HepG2 (cell line): Measurements from ENCODE around the gene REC114. TPM values are rescaled to one million over a fixed set of nuclear protein-coding genes. Genes with fewer than 3 reads are reported as not detected.

Experiments
- ATAC-seq: fragments of 200-7000 bp; cut with Tn5 transposase; 3 replicates; pipeline ENCODE4 v1.9.1; 2020; ENCODE audit warnings: mild to moderate bottlenecking, moderate library complexity
- BruUV-seq: library from RNA; stranded (reverse); fragments of 400-500 nt; replicated peaks from 2 replicates; lab custom pipeline; 2021; lab: Mats Ljungman, UMichigan
- CTCF ChIA-PET: fragments of 300-600 bp; formaldehyde crosslinking; extraction: SDS; loops from one replicate; lab custom pipeline; 2021; ENCODE audit warnings: low total read pairs, inconsistent platforms, low intra/inter-chr PET ratio; lab: Yijun Ruan, JAX
- POLR2A ChIA-PET: fragments of 350-600 bp; sonication (Branson Sonifier 250); formaldehyde crosslinking; loops from one replicate; lab custom pipeline; 2020; ENCODE audit warnings: antibody characterized with exemption, inconsistent platforms; lab: Yijun Ruan, JAX
- DNase-seq: peaks from one replicate; pipeline ENCODE4 v3.0.0-alpha.2; 2015; ENCODE audit warnings: low spot score
- FAIRE-seq: peaks from 3 replicates; lab custom pipeline; 2011; peaks lifted over from hg19 to GRCh38; lab: Jason Lieb, UNC
- H2AFZ ChIP-seq: one replicate; pipeline ENCODE4 v1.6.1; 2011; ENCODE audit warnings: low read length, inconsistent platforms
- H3K27ac ChIP-seq: fragments of 300-600 bp; 3 replicates; pipeline ENCODE4 v1.8.0; 2011; ENCODE audit warnings: mixed run types, mild to moderate bottlenecking, mixed read lengths, low read length, inconsistent platforms; ENCODE audit not compliant: insufficient read depth; ENCODE audit errors: extremely low read length
- H3K27me3 ChIP-seq, 2 experiments: fragments of 200-600 bp in 1 of 2; 2 replicates in 1 of 2; 3 replicates in 1 of 2; pipeline versions ENCODE4 v1.6.0 to v1.8.0; 2011; ENCODE audit warnings: low read length in 2 of 2, mild to moderate bottlenecking in 2 of 2, moderate library complexity in 2 of 2, inconsistent platforms in 1 of 2; ENCODE audit not compliant: insufficient read depth in 2 of 2, control insufficient read depth in 1 of 2
- H3K36me3 ChIP-seq, 2 experiments: fragments of 200-600 bp in 1 of 2; replicated peaks in 1 of 2; 2 replicates in 1 of 2; 3 replicates in 1 of 2; pipeline versions ENCODE4 v1.5.1 to v1.8.0; 2011; ENCODE audit warnings: low read length in 2 of 2, inconsistent platforms in 1 of 2; ENCODE audit not compliant: insufficient read depth in 2 of 2, control insufficient read depth in 1 of 2
- H3K4me1 ChIP-seq: 2 replicates; pipeline ENCODE4 v1.5.1; 2012; ENCODE audit warnings: low read length, inconsistent platforms; ENCODE audit not compliant: insufficient read depth
- H3K4me2 ChIP-seq: 2 replicates; pipeline ENCODE4 v1.6.0; 2011; ENCODE audit warnings: low read depth, low read length, inconsistent platforms
- H3K4me3 ChIP-seq, 3 experiments: fragments of 200-600 bp in 1 of 3; sonication (generic), shearing (Covaris generic) in 1 of 3; replicated peaks in 1 of 3; 2 replicates each; pipeline ENCODE4 v1.5.1; 2011 to 2016; ENCODE audit warnings: low read length in 3 of 3, inconsistent platforms in 2 of 3, low read depth in 2 of 3, mild to moderate bottlenecking in 2 of 3, control low read depth in 1 of 3, mixed read lengths in 1 of 3; ENCODE audit not compliant: insufficient read depth in 1 of 3
- H3K79me2 ChIP-seq: one replicate; pipeline ENCODE4 v1.6.1; 2011; ENCODE audit warnings: low read length, inconsistent platforms; ENCODE audit not compliant: insufficient read depth
- H3K9ac ChIP-seq: 2 replicates; pipeline ENCODE4 v1.6.0; 2011; ENCODE audit warnings: mild to moderate bottlenecking, low read depth, low read length, inconsistent platforms; ENCODE audit not compliant: insufficient read depth
- H3K9me3 ChIP-seq: 2 replicates; pipeline ENCODE4 v1.5.1; 2012; ENCODE audit warnings: mild to moderate bottlenecking, low read length
- H4K20me1 ChIP-seq: 2 replicates; pipeline ENCODE4 v1.6.0; 2011; ENCODE audit warnings: inconsistent platforms, mild to moderate bottlenecking, low read length, moderate library complexity; ENCODE audit not compliant: insufficient read depth
- ATF7-NPFF ChIP-seq: sonication (generic); formaldehyde crosslinking; IDR thresholded peaks from 2 replicates; pipeline ENCODE4 v1.8.1; 2023; ENCODE audit warnings: mild to moderate bottlenecking, low read depth, missing genetic modification reagents, moderate library complexity
- GMEB2 ChIP-seq: IDR thresholded peaks from 2 replicates; pipeline ENCODE4 v1.6.1; 2016; ENCODE audit warnings: missing biosample characterization, missing genetic modification reagents, low read depth
- HOXA3 ChIP-seq: sonication (generic); formaldehyde crosslinking; IDR thresholded peaks from 2 replicates; pipeline ENCODE4 v1.5.0; 2020; ENCODE audit warnings: missing genetic modification reagents
- MNT ChIP-seq: fragments of 450-650 bp; IDR thresholded peaks from 2 replicates; pipeline ENCODE4 v1.6.1; 2016
- NFE2 ChIP-seq: sonication (generic); formaldehyde crosslinking; IDR thresholded peaks from 2 replicates; pipeline ENCODE4 v1.4.0; 2020; ENCODE audit warnings: missing genetic modification reagents
- NFKB2 ChIP-seq: sonication (generic); formaldehyde crosslinking; IDR thresholded peaks from 2 replicates; pipeline ENCODE4 v1.4.0; 2020; ENCODE audit warnings: missing genetic modification reagents, borderline replicate concordance
- ZBTB1 ChIP-seq: sonication (generic); formaldehyde crosslinking; IDR thresholded peaks from 2 replicates; pipeline ENCODE4 v1.4.0; 2020; ENCODE audit warnings: missing genetic modification reagents, borderline replicate concordance
- ZBTB10 ChIP-seq: sonication (generic); formaldehyde crosslinking; IDR thresholded peaks from 2 replicates; pipeline ENCODE4 v1.4.0; 2020; ENCODE audit warnings: missing genetic modification reagents, borderline replicate concordance
- ZBTB21 ChIP-seq: sonication (generic); formaldehyde crosslinking; IDR thresholded peaks from 2 replicates; pipeline ENCODE4 v1.4.0; 2020; ENCODE audit warnings: missing genetic modification reagents
- ZNF124 ChIP-seq: sonication (generic); formaldehyde crosslinking; IDR thresholded peaks from 2 replicates; pipeline ENCODE4 v1.4.0; 2020; ENCODE audit warnings: missing genetic modification reagents
- ZNF253 ChIP-seq: sonication (generic); formaldehyde crosslinking; IDR thresholded peaks from 2 replicates; pipeline ENCODE4 v1.8.0; 2022; ENCODE audit warnings: mild to moderate bottlenecking, missing genetic modification reagents, borderline replicate concordance
- ZNF605 ChIP-seq: sonication (generic); formaldehyde crosslinking; IDR thresholded peaks from 2 replicates; pipeline ENCODE4 v1.8.0; 2022; ENCODE audit warnings: mild to moderate bottlenecking, missing genetic modification reagents
- ZNF772 ChIP-seq: sonication (generic); formaldehyde crosslinking; IDR thresholded peaks from 2 replicates; pipeline ENCODE4 v1.5.0; 2020; ENCODE audit warnings: mild to moderate bottlenecking, missing genetic modification reagents
- WGBS: methylation state at CpG from one replicate; pipeline ENCODE4 v1.1.6; 2017; ENCODE audit warnings: low lambda C conversion rate; 5-methylcytosine and 5-hydroxymethylcytosine counted together
- in situ Hi-C: cut with HindIII; loops from 2 replicates; pipeline ENCODE4 v1.10.0; 2017; ENCODE audit warnings: low pct_unique_long_range_greater_than_20kb; ENCODE audit not compliant: extremely low pct_ligation_motif_present
- intact Hi-C: fragments of 100-400 bp; cut with micrococcal nuclease; formaldehyde crosslinking; loops from one replicate; pipeline ENCODE4 v1.10.0; 2022; ENCODE audit not compliant: unreplicated experiment
- polyA plus RNA-seq, 8 experiments: library from polyadenylated mRNA; depleted of rRNA in 3 of 8; stranded (reverse) in 7 of 8; unstranded in 1 of 8; fragments of >200 nt; fragmentation: Illumina TruSeq in 4 of 8; extraction: Trizol in 4 of 8; gene quantifications; 2 replicates each; pipeline versions ENCODE4 v1.2.1 to v1.2.3, GENCODE V29; 2011 to 2016; ENCODE audit warnings: low read depth in 4 of 8, missing spikeins in 1 of 8, mixed read lengths in 1 of 8; ENCODE audit not compliant: insufficient read depth in 1 of 8
- total RNA-seq, 5 experiments: library from RNA; depleted of rRNA; stranded (reverse); fragments of >200 nt; fragmentation: Illumina TruSeq; extraction: Trizol; gene quantifications; 2 replicates each; pipeline ENCODE4 v1.2.3, GENCODE V29; 2016; ENCODE audit warnings: low read depth in 1 of 5

REC114 gene
- total and polyA plus RNA-seq, 2 of the 13 experiments (the other 11 are each of a cell fraction or from before 2014, with no cell fraction given), result not detected

- H4K20me1 ChIP-seq, result no peaks in the 10 kb centered on the region
- no peak overlapping the region for H3K9ac ChIP-seq
- no peak for DNase-seq
- H3K9me3 ChIP-seq, result no peaks in the 10 kb centered on the region
- ATAC-seq, result no peak
- 0 out of 5 replicates have a peak, but pooled peaks cover 0 to 3% of the 10 kb centered on the region in 2 experiments for H3K27me3 ChIP-seq
- ChIA-PET POLR2A (no interaction called here), CTCF (no interaction called here)
- intact Hi-C loops, result no loop called here
- no peak for TF ChIP-seq HOXA3 (CRISPR knock-in tag)
- no peak overlapping the region for H3K4me3 ChIP-seq
- H3K4me1 ChIP-seq, result no peaks in the 10 kb centered on the region
- H3K27ac ChIP-seq, result no peak overlapping the region
- in situ Hi-C loops, result no loop called here
- no peak overlapping the region for H3K4me2 ChIP-seq
- no peaks in the 10 kb centered on the region for H3K36me3 ChIP-seq
- BruUV-seq, result no TSS peak
- no peak overlapping the region for H2AFZ ChIP-seq
- no peak for FAIRE-seq
- no peaks in the 10 kb centered on the region for H3K79me2 ChIP-seq
Observed at GRCh38 chr15:73403171-73403570, 39.8 kb upstream of the REC114 start.

- FAIRE-seq (no peak), ATAC-seq (no peak), DNase-seq (no peak)
- intact Hi-C loops, result no loop called here
- Histone ChIP-seq H3K9me3 (no peaks in the 10 kb centered on the region), H3K79me2 (no peaks in the 10 kb centered on the region), H3K27me3 (0 out of 5 replicates have a peak, but pooled peaks cover 0 to 4% of the 10 kb centered on the region in 2 experiments), H3K4me3 (no peak overlapping the region), H3K27ac (no peak overlapping the region), H3K9ac (no peak overlapping the region), H3K4me2 (no peak overlapping the region), H4K20me1 (no peaks in the 10 kb centered on the region), H2AFZ (no peak overlapping the region), H3K4me1 (no peaks in the 10 kb centered on the region), H3K36me3 (no peaks in the 10 kb centered on the region)
- POLR2A ChIA-PET, result no interaction called here
- BruUV-seq, result no TSS peak
- in situ Hi-C loops, result no loop called here
- CTCF ChIA-PET, result no interaction called here
- 13% methylated on average over 3 of the region's 3 CpGs for WGBS
- TF ChIP-seq ZBTB1 (CRISPR knock-in tag) (no peak), ATF7-NPFF (CRISPR knock-in tag) (no peak), GMEB2 (no peak), NFKB2 (CRISPR knock-in tag) (no peak), ZNF253 (CRISPR knock-in tag) (no peak), ZBTB21 (CRISPR knock-in tag) (no peak), ZNF772 (CRISPR knock-in tag) (no peak), ZBTB10 (CRISPR knock-in tag) (no peak), MNT (no peak), NFE2 (CRISPR knock-in tag) (no peak), ZNF605 (CRISPR knock-in tag) (no peak), ZNF124 (no peak)
Observed at GRCh38 chr15:73414876-73415275, 28.1 kb upstream of the REC114 start.
